ENCODE measurements around the gene TMEFF2.

DNA sequence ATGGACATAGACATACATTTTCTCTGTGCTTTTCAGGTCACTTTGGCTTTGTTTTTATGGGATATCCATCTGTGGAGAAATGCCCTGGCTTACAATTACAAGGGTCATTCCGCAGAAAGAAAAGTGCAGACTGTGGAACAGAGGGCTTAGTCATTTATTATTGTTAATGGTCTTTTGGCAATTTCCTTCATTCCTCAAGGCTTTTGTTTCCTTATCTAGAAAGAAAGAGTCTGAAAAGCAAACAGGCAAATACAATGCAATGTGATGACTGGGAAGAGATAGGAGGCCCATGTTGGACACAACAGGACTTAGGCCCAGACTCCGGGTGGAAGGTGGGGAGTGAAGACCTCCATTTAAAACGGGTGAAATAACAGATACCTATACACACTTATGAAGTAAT is 218.3 kb downstream of the TMEFF2 start:
- TF ChIP-seq CTCF (IDR thresholded peaks at IDR 0.05; ENCODE audit: control extremely low read depth in 1 of 3, insufficient read depth in 1 of 3, low read depth in 1 of 3, low read length in 3 of 3) (no peak), SUZ12 (IDR thresholded peaks at IDR 0.05; ENCODE audit: low read length) (no peak), TEAD4 (IDR thresholded peaks at IDR 0.05; ENCODE audit: low read depth, low read length) (no peak), POLR2A (IDR thresholded peaks at IDR 0.05; ENCODE audit: control extremely low read depth in 1 of 2, low read depth in 2 of 2, low read length in 2 of 2) (no peak), MAFK (IDR thresholded peaks at IDR 0.05; ENCODE audit: low read depth, low read length) (no peak), ATF3 (IDR thresholded peaks at IDR 0.05; ENCODE audit: insufficient read depth, low read depth, low read length) (no peak), CEBPB (IDR thresholded peaks at IDR 0.05; ENCODE audit: low read depth, low read length) (no peak), GABPA (IDR thresholded peaks at IDR 0.05; ENCODE audit: borderline replicate concordance, insufficient read depth, low read length) (no peak), E2F6 (IDR thresholded peaks at IDR 0.05) (no peak), EP300 (IDR thresholded peaks at IDR 0.05; ENCODE audit: borderline replicate concordance in 1 of 2, low read depth in 2 of 2, low read length in 2 of 2) (no peak), ZNF274 (IDR thresholded peaks at IDR 0.05; ENCODE audit: borderline replicate concordance, extremely low read depth, low read length) (no peak), CREB1 (IDR thresholded peaks at IDR 0.05) (no peak)

Measured in H1 (cell line).